HEK293 (cell line): ENCODE results near the gene PARVA.

Source experiments
- CTCF ChIA-PET: fragments of 350-600 bp; formaldehyde crosslinking; extraction: SDS; loops from one replicate; lab custom pipeline; 2021; ENCODE audit warnings: antibody characterized with exemption; lab: Yijun Ruan, JAX
- POLR2A ChIA-PET: fragments of 300-600 bp; formaldehyde crosslinking; extraction: SDS; loops from one replicate; lab custom pipeline; 2020; ENCODE audit warnings: antibody characterized with exemption, inconsistent platforms; lab: Yijun Ruan, JAX
- H3K27ac ChIP-seq: fragments of 200-500 bp; sonication (Bioruptor generic); 2 replicates; pipeline ENCODE4 v1.5.1; 2014; ENCODE audit warnings: low read depth, low read length, control low read depth, inconsistent platforms; ENCODE audit errors: extremely low read depth
- H3K36me3 ChIP-seq, 2 experiments: fragments of 200-500 bp in 1 of 2; sonication (Bioruptor generic) in 1 of 2; 1 replicate in 1 of 2; 2 replicates in 1 of 2; pipeline ENCODE4 v1.5.1; 2014 to 2017; ENCODE audit warnings: inconsistent platforms in 2 of 2, low read length in 2 of 2; ENCODE audit not compliant: control insufficient read depth in 2 of 2, insufficient read depth in 1 of 2
- H3K4me1 ChIP-seq: fragments of 200-500 bp; sonication (Bioruptor generic); 2 replicates; pipeline ENCODE4 v1.5.1; 2014; ENCODE audit warnings: mild to moderate bottlenecking, low read length, inconsistent platforms; ENCODE audit not compliant: control insufficient read depth, insufficient read depth
- H3K4me3 ChIP-seq: 2 replicates; pipeline ENCODE4 v1.5.1; 2011; ENCODE audit warnings: low read depth, mild to moderate bottlenecking, control low read depth, low read length, moderate library complexity
- H3K9me3 ChIP-seq: fragments of 200-500 bp; sonication (Bioruptor generic); 2 replicates; pipeline ENCODE4 v1.5.1; 2014; ENCODE audit warnings: low read depth, low read length, inconsistent platforms; ENCODE audit not compliant: control insufficient read depth, insufficient read depth
- ZBTB17 ChIP-seq: fragments of 450-650 bp; formaldehyde crosslinking; IDR thresholded peaks from 2 replicates; pipeline ENCODE4 v1.5.1; 2016; ENCODE audit warnings: missing biosample characterization, missing genetic modification characterization
- ZFHX2 ChIP-seq: fragments of 450-650 bp; formaldehyde crosslinking; conservative IDR thresholded peaks from 2 replicates; pipeline ENCODE4 v1.5.1; 2016; ENCODE audit warnings: missing biosample characterization, missing genetic modification characterization
- ZNF335 ChIP-seq: fragments of 450-650 bp; formaldehyde crosslinking; conservative IDR thresholded peaks from 2 replicates; pipeline ENCODE4 v1.5.1; 2016; ENCODE audit warnings: missing biosample characterization, missing genetic modification characterization
- ZNF433 ChIP-seq: fragments of 450-650 bp; formaldehyde crosslinking; IDR thresholded peaks from 2 replicates; pipeline ENCODE4 v1.5.1; 2016; ENCODE audit warnings: missing biosample characterization, missing genetic modification characterization, low read depth
- ZXDB ChIP-seq: fragments of 450-650 bp; formaldehyde crosslinking; IDR thresholded peaks from 2 replicates; pipeline ENCODE4 v1.5.1; 2016; ENCODE audit warnings: missing biosample characterization, missing genetic modification characterization
- TF ChIP-seq, protein P1 (sequence below): fragments of 450-650 bp; IDR thresholded peaks from 2 replicates; pipeline ENCODE4 v1.5.1; 2018; ENCODE audit warnings: missing biosample characterization, mild to moderate bottlenecking, missing genetic modification characterization

PARVA gene

DNA sequence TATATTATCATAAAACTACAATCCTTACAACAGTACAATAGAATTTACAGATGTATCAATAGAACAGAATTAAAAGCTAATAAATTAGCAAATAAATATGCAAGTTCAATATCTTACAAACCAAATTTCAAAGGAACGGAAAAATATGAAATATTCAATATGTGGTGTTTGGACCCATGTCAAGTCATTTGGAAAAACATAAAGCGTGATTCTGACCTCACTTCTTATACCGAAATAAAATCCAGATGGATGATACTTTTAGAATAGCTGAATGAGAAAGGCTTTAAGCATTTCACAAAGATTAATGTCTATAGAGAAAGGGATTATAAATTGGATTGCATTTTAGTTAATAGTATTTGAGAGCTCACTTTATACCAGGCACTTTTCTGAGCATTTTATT, 204.0 kb downstream of the PARVA start (continued):
- TF ChIP-seq ZXDB (tag by site-specific recombination), result no peak

DNA sequence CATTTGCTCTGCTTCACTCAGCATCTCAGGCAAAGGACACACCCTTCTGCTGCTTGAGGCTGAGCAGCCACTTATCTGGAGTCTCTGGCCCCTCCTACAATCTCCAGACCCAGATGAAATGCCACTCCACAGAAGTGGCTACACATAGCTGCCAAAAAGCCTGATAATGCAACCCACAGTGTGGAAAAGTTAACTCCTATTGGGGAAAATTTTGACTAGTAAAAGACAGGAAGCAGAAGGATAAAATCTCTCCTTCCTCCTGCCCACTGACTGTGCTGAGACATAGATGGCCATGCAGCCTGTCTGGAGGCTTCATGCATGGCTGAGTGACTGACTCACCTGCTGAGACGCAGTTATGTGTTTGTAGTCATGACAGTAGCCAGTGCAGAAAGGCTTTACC, 204.6 kb downstream of the PARVA start:
- CTCF ChIA-PET, result interaction anchor here (1.1 kb wide), 1 partner anchor 251 kb away, joined by 3 read pairs; no protein-coding TSS in a partner anchor
- POLR2A ChIA-PET, result no interaction called here
- no peak overlapping the region for H3K4me3 ChIP-seq
- H3K36me3 ChIP-seq, result no peaks in the 10 kb centered on the region
- no peak overlapping the region for H3K27ac ChIP-seq
- TF ChIP-seq ZBTB17, result peak; percentile 40; the same call in 1 of the 2 replicates
- TF ChIP-seq ZNF433 (tag by site-specific recombination), result no peak
- TF ChIP-seq, protein P1, sequence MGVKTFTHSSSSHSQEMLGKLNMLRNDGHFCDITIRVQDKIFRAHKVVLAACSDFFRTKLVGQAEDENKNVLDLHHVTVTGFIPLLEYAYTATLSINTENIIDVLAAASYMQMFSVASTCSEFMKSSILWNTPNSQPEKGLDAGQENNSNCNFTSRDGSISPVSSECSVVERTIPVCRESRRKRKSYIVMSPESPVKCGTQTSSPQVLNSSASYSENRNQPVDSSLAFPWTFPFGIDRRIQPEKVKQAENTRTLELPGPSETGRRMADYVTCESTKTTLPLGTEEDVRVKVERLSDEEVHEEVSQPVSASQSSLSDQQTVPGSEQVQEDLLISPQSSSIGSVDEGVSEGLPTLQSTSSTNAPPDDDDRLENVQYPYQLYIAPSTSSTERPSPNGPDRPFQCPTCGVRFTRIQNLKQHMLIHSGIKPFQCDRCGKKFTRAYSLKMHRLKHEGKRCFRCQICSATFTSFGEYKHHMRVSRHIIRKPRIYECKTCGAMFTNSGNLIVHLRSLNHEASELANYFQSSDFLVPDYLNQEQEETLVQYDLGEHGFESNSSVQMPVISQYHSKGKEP (tag by site-specific recombination), result peak; percentile 79
- peak; percentile 25; the same call in 1 of the 2 replicates for TF ChIP-seq ZFHX2 (tag by site-specific recombination)
- TF ChIP-seq ZNF335 (tag by site-specific recombination), result peak; percentile 25; the same call in 1 of the 2 replicates
- TF ChIP-seq, all 188 proteins: peak for 4
- Histone ChIP-seq H3K9me3 (no peaks in the 10 kb centered on the region), H3K4me1 (no peaks in the 10 kb centered on the region)
